ENCODE results near the gene OR51F2. TPM values are rescaled to one million over a fixed set of nuclear protein-coding genes. Genes with fewer than 3 reads are reported as not detected.
"Not testable (repeated sequence)": the region's sequence is repeated elsewhere in the genome, so short reads cannot be mapped to it uniquely, and the experiment has no call there.

Gene OR51F2, protein sequence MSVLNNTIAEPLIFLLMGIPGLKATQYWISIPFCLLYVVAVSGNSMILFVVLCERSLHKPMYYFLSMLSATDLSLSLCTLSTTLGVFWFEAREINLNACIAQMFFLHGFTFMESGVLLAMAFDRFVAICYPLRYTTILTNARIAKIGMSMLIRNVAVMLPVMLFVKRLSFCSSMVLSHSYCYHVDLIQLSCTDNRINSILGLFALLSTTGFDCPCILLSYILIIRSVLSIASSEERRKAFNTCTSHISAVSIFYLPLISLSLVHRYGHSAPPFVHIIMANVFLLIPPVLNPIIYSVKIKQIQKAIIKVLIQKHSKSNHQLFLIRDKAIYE
- total RNA-seq: not detected in 2 replicates

DNA sequence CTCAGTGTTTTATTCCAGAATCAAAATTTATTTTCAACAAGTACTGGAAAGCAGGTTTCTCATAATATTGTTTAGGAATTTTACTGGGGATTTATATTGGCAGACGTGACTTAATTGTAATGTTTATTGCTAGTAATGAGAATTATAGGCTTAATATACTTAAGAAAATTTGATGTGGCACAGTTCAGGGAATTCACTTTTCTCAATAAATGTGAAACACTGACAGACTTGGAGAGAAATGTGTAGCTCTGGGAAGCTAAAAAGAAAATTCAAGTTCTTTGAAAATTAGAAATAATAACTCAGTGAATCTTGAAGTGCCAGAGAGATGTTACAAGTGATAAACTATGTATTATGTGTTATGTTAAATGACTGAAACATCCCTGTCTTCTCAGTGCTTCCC is at the start of gene OR51F2:
TSS of gene OR51F2 (plus strand) at position 301 of the 400 bp plus-strand sequence. CDS start 101 bp downstream, outside the sequence.
- DNase-seq: no peak
- no peak within 1 kb of the TSS for H3K4me3 Mint-ChIP-seq
- H3K27ac Mint-ChIP-seq: no peak within 1 kb of the TSS
- intact Hi-C loops (cut with micrococcal nuclease): no loop called here
- H3K27me3 Mint-ChIP-seq: no peaks in the 10 kb centered on the region
- no peaks in the 10 kb centered on the region for H3K9me3 Mint-ChIP-seq
- H3K4me1 Mint-ChIP-seq: no peaks in the 10 kb centered on the region
- H3K36me3 Mint-ChIP-seq (ENCODE audit: low read depth): no peaks in the 10 kb centered on the region

GRCh38 chr11:4782454-4782853 is 38.7 kb upstream of the OR51F2 start:
- intact Hi-C loops (cut with micrococcal nuclease): loop anchor here (10.0 kb wide), 1 partner anchor 148 kb away; the partner anchor contains the start of gene OR51D1
- H3K27ac Mint-ChIP-seq: no peak overlapping the region
- H3K36me3 Mint-ChIP-seq (ENCODE audit: low read depth): no peaks in the 10 kb centered on the region

DNA sequence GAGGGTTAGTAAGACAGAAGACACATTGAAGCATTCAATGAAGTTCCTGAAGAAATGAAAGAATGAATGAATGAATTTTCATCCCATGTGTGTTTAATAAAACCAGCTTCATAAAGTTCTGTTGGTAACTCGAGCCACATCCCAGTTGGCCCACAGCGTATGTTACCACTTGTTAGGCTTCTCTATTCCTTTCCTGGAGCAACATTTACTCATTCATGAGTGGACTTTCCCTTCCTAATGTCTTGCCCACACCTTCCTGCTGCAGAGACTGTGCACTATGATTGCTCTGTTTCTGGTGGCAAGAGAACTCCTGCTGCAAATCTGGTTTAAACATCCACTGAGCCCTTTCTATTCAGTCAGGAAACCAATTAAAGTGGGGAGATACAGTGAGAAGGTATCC is 23.9 kb upstream of the OR51F2 start:
- no peaks in the 10 kb centered on the region for H3K27me3 Mint-ChIP-seq
- H3K4me1 Mint-ChIP-seq: no peaks in the 10 kb centered on the region
- H3K9me3 Mint-ChIP-seq: no peaks in the 10 kb centered on the region
- no peak overlapping the region for H3K27ac Mint-ChIP-seq
- DNase-seq: no peak
- intact Hi-C loops (cut with micrococcal nuclease): no loop called here
- no peaks in the 10 kb centered on the region for H3K36me3 Mint-ChIP-seq (ENCODE audit: low read depth)
- no peak overlapping the region for H3K4me3 Mint-ChIP-seq

More at GRCh38 chr11:4782454-4782853, 38.7 kb upstream of the OR51F2 start:
- no peak for DNase-seq
- no peak overlapping the region for H3K4me3 Mint-ChIP-seq
- no peaks in the 10 kb centered on the region for H3K27me3 Mint-ChIP-seq
- H3K4me1 Mint-ChIP-seq: no peaks in the 10 kb centered on the region
- H3K9me3 Mint-ChIP-seq: no peaks in the 10 kb centered on the region

GRCh38 chr11:4798427-4799183 is 22.5 kb upstream of the OR51F2 start:
- intact Hi-C loops (cut with micrococcal nuclease): no loop called here
- Mint-ChIP-seq H3K36me3 (ENCODE audit: low read depth) (no peaks in the 10 kb centered on the region), H3K4me3 (no peak overlapping the region), H3K27me3 (no peaks in the 10 kb centered on the region), H3K9me3 (no peaks in the 10 kb centered on the region), H3K27ac (no peak overlapping the region), H3K4me1 (no peaks in the 10 kb centered on the region)
- DNase-seq: no peak

- H3K4me1 Mint-ChIP-seq; DNase-seq; H3K27me3 Mint-ChIP-seq; intact Hi-C loops (cut with micrococcal nuclease); H3K4me3 Mint-ChIP-seq; H3K36me3 Mint-ChIP-seq (ENCODE audit: low read depth); H3K9me3 Mint-ChIP-seq; H3K27ac Mint-ChIP-seq: not testable (repeated sequence)
Observed at GRCh38 chr11:4801316-4801715, 19.8 kb upstream of the OR51F2 start.

DNA sequence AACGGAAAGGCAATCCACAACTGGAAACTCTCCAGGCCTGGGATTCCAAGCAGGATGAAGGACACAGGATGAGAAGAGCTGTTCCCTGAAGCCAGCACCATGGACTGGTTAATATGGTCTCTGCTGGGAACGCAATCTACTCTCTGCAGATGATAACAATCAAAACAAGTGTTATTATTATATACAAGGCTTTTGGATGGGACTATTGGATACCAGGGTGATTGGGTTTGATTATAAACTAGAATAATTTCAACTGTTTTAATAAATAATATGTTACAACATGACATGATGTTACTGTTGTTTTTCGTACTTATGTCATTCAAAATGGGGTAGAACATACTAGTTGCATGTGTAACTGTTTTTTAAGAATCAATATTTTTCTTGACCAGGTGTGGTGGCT is 16.8 kb upstream of the OR51F2 start, which contains the start of gene OR52R1:
TSS of gene OR52R1 (minus strand) at position 101 of the 400 bp plus-strand sequence. CDS start at position 101, 0 bp downstream.
- no peaks in the 10 kb centered on the region for H3K4me1 Mint-ChIP-seq
- no peaks in the 10 kb centered on the region for H3K9me3 Mint-ChIP-seq
- H3K4me3 Mint-ChIP-seq: no peak within 1 kb of the TSS
- no peak within 1 kb of the TSS for H3K27ac Mint-ChIP-seq
- intact Hi-C loops (cut with micrococcal nuclease): no loop called here
- H3K27me3 Mint-ChIP-seq: no peaks in the 10 kb centered on the region
- DNase-seq: no peak
- no peaks in the 10 kb centered on the region for H3K36me3 Mint-ChIP-seq (ENCODE audit: low read depth)

GRCh38 chr11:4808476-4808875 is 12.6 kb upstream of the OR51F2 start:
- intact Hi-C loops (cut with micrococcal nuclease): no loop called here
- no peak overlapping the region for H3K27ac Mint-ChIP-seq
- H3K27me3 Mint-ChIP-seq: no peaks in the 10 kb centered on the region
- no peaks in the 10 kb centered on the region for H3K36me3 Mint-ChIP-seq (ENCODE audit: low read depth)
- DNase-seq: no peak
- H3K4me3 Mint-ChIP-seq: no peak overlapping the region
- H3K4me1 Mint-ChIP-seq: no peaks in the 10 kb centered on the region
- H3K9me3 Mint-ChIP-seq: no peaks in the 10 kb centered on the region

DNA sequence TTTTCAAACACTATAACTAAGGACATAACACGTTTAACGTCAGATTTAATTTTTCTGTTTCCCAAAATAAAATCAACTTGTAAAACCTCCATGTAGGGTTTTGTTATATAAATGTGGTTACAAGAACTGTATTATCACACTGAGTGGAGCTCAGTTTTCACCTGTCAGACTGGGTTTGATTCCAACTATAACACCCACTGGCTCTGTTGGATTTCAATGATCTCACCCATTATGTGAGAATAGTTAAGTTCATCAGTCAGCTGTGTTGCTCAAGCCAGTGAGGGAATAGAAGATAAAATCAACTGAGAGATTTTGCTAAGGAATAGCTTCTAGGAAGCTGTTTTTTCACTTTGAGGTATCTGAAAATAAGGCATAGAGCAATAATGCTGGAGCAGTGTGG is 11.9 kb upstream of the OR51F2 start:
- Mint-ChIP-seq H3K4me3 (no peak overlapping the region), H3K27ac (no peak overlapping the region), H3K9me3 (no peaks in the 10 kb centered on the region), H3K27me3 (no peaks in the 10 kb centered on the region), H3K4me1 (no peaks in the 10 kb centered on the region), H3K36me3 (ENCODE audit: low read depth) (no peaks in the 10 kb centered on the region)
- DNase-seq: no peak
- intact Hi-C loops (cut with micrococcal nuclease): no loop called here

GRCh38 chr11:4825132-4825531 is 4.0 kb downstream of the OR51F2 start:
- no peaks in the 10 kb centered on the region for H3K9me3 Mint-ChIP-seq
- intact Hi-C loops (cut with micrococcal nuclease): no loop called here
- H3K36me3 Mint-ChIP-seq (ENCODE audit: low read depth): no peaks in the 10 kb centered on the region
- no peaks in the 10 kb centered on the region for H3K27me3 Mint-ChIP-seq
- H3K27ac Mint-ChIP-seq: no peak overlapping the region
- no peaks in the 10 kb centered on the region for H3K4me1 Mint-ChIP-seq
- DNase-seq: no peak
- H3K4me3 Mint-ChIP-seq: no peak overlapping the region

DNA sequence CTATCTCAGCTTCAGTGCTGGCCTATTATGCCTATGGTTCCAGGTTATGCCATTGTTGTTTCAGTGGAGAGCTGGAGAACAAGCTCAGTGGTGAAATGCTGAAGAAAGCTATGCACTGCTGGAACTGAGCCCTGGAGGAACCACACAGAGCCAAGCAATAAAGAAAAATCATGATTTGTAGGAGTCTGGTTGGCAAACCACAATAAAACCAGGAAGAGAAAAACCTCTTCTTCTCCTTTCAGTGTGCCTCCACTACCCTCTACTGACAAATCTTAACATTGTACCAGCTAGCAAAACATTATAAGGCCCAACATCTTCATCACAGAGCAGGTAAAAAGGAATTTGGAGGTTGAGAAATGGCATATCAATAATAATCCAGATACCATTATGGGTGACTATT is 5.3 kb downstream of the OR51F2 start:
- Mint-ChIP-seq H3K27me3 (no peaks in the 10 kb centered on the region), H3K27ac (no peak overlapping the region), H3K9me3 (no peaks in the 10 kb centered on the region), H3K4me1 (no peaks in the 10 kb centered on the region), H3K4me3 (no peak overlapping the region), H3K36me3 (ENCODE audit: low read depth) (no peaks in the 10 kb centered on the region)
- intact Hi-C loops (cut with micrococcal nuclease): no loop called here
- DNase-seq: no peak

DNA sequence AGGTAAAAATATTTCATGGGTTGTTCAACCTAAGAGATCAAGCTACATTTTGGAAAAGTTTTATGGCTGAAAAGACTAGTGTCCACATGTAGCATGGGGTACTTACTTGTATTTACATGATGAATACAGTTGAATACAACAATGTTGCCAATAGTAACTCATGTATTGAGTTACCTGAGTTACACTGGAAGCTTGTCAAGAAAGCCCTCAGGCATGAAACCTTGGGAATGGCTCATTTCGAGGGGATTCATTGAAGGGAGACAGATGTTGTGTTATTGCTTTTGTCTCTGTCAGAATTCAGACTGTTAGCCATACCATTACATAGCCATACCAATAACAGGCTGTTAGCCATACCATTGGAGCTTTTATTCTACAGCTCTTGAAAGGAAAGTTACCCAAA is 9.2 kb downstream of the OR51F2 start:
- no peak for DNase-seq
- H3K27ac Mint-ChIP-seq: no peak overlapping the region
- no peaks in the 10 kb centered on the region for H3K9me3 Mint-ChIP-seq
- intact Hi-C loops (cut with micrococcal nuclease): no loop called here
- H3K4me3 Mint-ChIP-seq: no peak overlapping the region
- H3K4me1 Mint-ChIP-seq: no peaks in the 10 kb centered on the region
- no peaks in the 10 kb centered on the region for H3K36me3 Mint-ChIP-seq (ENCODE audit: low read depth)
- H3K27me3 Mint-ChIP-seq: no peaks in the 10 kb centered on the region

DNA sequence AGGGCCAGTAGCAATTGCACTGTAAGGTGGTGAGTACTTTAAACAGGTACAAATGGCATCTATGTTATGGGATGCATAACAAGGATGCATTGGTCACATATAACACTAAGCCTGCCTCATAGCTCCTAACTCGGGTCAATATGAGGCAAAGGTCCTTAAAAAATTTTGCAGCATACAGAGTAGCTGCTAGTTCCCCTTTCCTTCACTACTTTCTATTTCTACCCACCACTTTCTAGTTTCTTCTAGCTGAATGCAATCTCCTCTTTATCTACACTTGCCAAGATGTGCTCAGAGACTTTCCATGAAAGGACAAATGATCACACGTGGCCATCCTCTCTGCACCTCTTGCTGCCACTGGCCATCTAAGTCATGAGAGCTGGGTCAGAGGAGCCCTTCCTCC is 9.8 kb downstream of the OR51F2 start:
- DNase-seq: no peak
- H3K36me3 Mint-ChIP-seq (ENCODE audit: low read depth): no peaks in the 10 kb centered on the region
- H3K4me3 Mint-ChIP-seq: no peak overlapping the region
- H3K9me3 Mint-ChIP-seq: no peaks in the 10 kb centered on the region
- intact Hi-C loops (cut with micrococcal nuclease): no loop called here
- H3K4me1 Mint-ChIP-seq: no peaks in the 10 kb centered on the region
- no peaks in the 10 kb centered on the region for H3K27me3 Mint-ChIP-seq
- H3K27ac Mint-ChIP-seq: no peak overlapping the region

DNA sequence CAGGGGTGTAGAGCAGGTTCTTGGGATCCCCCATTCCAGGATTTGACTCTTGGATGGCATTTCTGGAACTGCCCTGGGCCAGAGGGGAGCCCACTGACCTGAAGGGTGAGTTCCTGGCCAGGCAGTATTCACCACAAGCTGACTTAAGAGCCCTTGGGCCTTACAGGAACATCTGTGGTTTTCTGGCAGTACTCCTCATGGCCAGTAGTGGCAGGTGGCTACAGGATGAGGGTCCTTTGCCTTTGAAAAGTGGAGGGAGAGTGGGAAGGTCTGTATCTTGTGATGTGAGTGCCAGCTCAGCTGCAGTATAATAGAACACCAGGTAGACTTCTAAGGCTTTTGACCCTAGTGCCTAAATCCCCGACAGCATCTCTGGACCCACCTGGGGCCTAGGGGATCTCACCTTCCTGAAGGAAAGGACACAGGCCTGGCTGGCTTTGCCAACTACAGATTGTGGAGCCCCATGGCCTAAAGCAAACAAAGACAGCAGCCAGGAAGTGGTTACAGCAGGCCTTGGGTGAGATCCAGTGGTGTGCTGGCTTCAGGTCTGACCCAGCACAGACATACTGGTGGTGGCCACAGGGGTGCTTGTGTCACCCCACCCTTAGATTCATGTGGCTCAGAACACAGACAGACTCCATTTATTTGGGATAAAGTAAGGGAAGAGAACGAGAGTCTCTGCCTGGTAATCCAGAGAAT is 18.9 kb downstream of the OR51F2 start:
- H3K36me3 Mint-ChIP-seq (ENCODE audit: low read depth): no peaks in the 10 kb centered on the region
- H3K4me1 Mint-ChIP-seq: no peaks in the 10 kb centered on the region
- H3K27me3 Mint-ChIP-seq: no peaks in the 10 kb centered on the region
- intact Hi-C loops (cut with micrococcal nuclease): no loop called here
- H3K27ac Mint-ChIP-seq: no peak overlapping the region
- H3K9me3 Mint-ChIP-seq: no peaks in the 10 kb centered on the region
- DNase-seq: no peak
- no peak overlapping the region for H3K4me3 Mint-ChIP-seq

GRCh38 chr11:4848908-4849532 is 27.9 kb downstream of the OR51F2 start, which contains the start of gene OR51S1:
Gene OR51S1 (minus strand): TSS chr11:4849208. CDS start chr11:4849208, 0 bp downstream.
- intact Hi-C loops (cut with micrococcal nuclease): no loop called here
- no peaks in the 10 kb centered on the region for H3K4me1 Mint-ChIP-seq
- H3K9me3 Mint-ChIP-seq: no peaks in the 10 kb centered on the region
- no peaks in the 10 kb centered on the region for H3K36me3 Mint-ChIP-seq (ENCODE audit: low read depth)
- DNase-seq: no peak
- no peak within 1 kb of the TSS for H3K4me3 Mint-ChIP-seq
- H3K27ac Mint-ChIP-seq: no peak within 1 kb of the TSS
- no peaks in the 10 kb centered on the region for H3K27me3 Mint-ChIP-seq

All from activated CD4-positive, alpha-beta T cell treated with anti-CD3 and anti-CD28 coated beads, Interleukin-2, amount 10 ng/mL, durations not matched to agents 24 days and 14 days (primary cell).